ENCODE data around the gene ATP13A1. TPM values are rescaled to one million over a fixed set of nuclear protein-coding genes. Genes with fewer than 3 reads are reported as not detected.

The ATP13A1 gene
- polyA plus RNA-seq, 1 of the 3 experiments (the other 2 are of a cell fraction) = 67.9 TPM

- no peak for TF ChIP-seq EZH2phosphoT487 (IDR thresholded peaks at IDR 0.05; ENCODE audit: borderline replicate concordance, low read depth)
Observed at GRCh38 chr19:19655051-19655594, 8.4 kb downstream of the ATP13A1 start (continued).

DNA sequence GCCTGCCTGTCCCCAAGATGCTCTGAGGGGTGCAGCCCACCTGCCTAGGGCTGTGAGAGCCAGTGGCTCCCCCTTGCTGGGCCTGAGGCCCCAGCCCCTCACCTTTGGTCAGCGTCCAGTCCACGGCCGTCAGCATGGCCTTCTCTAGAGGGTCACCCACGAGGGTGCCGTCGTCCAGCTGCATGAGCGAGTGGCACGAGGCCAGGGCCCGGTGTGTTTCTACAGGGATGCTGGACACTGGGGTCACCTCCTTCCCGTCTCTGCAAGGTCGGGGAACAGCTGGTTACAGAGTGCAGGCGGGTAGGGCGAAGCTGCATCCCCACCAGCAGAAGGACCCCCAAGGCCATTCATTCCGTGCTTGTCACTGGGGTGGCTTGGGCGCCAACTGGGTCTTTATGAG is 9.0 kb downstream of the ATP13A1 start:
- Histone ChIP-seq H4K20me1 (ENCODE audit: insufficient read depth) (peaks cover under 1% of the 10 kb centered on the region; the same call in 1 of the 2 replicates), H3K4me3 (ENCODE audit: low read depth in 2 of 2, low read length in 1 of 2) (no peak overlapping the region), H3K4me1 (ENCODE audit: control insufficient read depth in 1 of 2, insufficient read depth in 2 of 2, low read depth in 1 of 2, low read length in 1 of 2) (peaks cover 0 to 2% of the 10 kb centered on the region in 2 experiments; a peak in 1 of 4 replicates), H3K36me3 (replicated peaks in 1 of 2; ENCODE audit: control insufficient read depth in 1 of 2, insufficient read depth in 2 of 2, low read length in 1 of 2) (peaks cover 20 to 94% of the 10 kb centered on the region in 2 experiments), H3K79me2 (ENCODE audit: insufficient read depth) (peaks cover 11% of the 10 kb centered on the region; the same call in 1 of the 2 replicates), H3K9me3 (no peaks in the 10 kb centered on the region), H3K4me2 (no peak overlapping the region), H3K9me2 (no peaks in the 10 kb centered on the region), H3K9ac (no peak overlapping the region), H3K27me3 (ENCODE audit: insufficient read depth) (no peaks in the 10 kb centered on the region), H3F3A (replicated peaks; ENCODE audit: insufficient read depth) (no peaks in the 10 kb centered on the region), H2AFZ (ENCODE audit: low read depth) (no peak overlapping the region), H3K27ac (ENCODE audit: low read depth in 2 of 2, low read length in 1 of 2) (no peak overlapping the region)
- TF ChIP-seq, protein P1, sequence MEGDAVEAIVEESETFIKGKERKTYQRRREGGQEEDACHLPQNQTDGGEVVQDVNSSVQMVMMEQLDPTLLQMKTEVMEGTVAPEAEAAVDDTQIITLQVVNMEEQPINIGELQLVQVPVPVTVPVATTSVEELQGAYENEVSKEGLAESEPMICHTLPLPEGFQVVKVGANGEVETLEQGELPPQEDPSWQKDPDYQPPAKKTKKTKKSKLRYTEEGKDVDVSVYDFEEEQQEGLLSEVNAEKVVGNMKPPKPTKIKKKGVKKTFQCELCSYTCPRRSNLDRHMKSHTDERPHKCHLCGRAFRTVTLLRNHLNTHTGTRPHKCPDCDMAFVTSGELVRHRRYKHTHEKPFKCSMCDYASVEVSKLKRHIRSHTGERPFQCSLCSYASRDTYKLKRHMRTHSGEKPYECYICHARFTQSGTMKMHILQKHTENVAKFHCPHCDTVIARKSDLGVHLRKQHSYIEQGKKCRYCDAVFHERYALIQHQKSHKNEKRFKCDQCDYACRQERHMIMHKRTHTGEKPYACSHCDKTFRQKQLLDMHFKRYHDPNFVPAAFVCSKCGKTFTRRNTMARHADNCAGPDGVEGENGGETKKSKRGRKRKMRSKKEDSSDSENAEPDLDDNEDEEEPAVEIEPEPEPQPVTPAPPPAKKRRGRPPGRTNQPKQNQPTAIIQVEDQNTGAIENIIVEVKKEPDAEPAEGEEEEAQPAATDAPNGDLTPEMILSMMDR (IDR thresholded peaks at IDR 0.05) = no peak
- TF ChIP-seq TAF1 (IDR thresholded peaks at IDR 0.05; ENCODE audit: borderline replicate concordance, low read depth, low read length) (no peak), MAX (IDR thresholded peaks at IDR 0.05; ENCODE audit: low read depth) (no peak), YY1 (IDR thresholded peaks at IDR 0.05; ENCODE audit: low read depth) (no peak)
- WGBS (ENCODE audit: low lambda C conversion rate) = no CpG with 5 or more reads among the region's 15 CpGs
- no peak for DNase-seq
- POLR2A ChIA-PET = no interaction called here
- CTCF ChIA-PET = interaction anchor here (1.3 to 2.8 kb wide), 3 partner anchors 8 to 122 kb away, joined by 4 to 25 read pairs (median 12); partner anchors contain the start of gene GMIP

GRCh38 chr19:19653597-19654147 is 9.8 kb downstream of the ATP13A1 start:
- WGBS (ENCODE audit: low lambda C conversion rate) = 98% methylated on average over 13 of the region's 23 CpGs
- H3K4me1 ChIP-seq (ENCODE audit: control insufficient read depth in 1 of 2, insufficient read depth in 2 of 2, low read depth in 1 of 2, low read length in 1 of 2) = peaks cover 0 to 2% of the 10 kb centered on the region in 2 experiments; a peak in 1 of 4 replicates
- no peaks in the 10 kb centered on the region for H3K9me3 ChIP-seq
- no peaks in the 10 kb centered on the region for H3K27me3 ChIP-seq (ENCODE audit: insufficient read depth)
- H2AFZ ChIP-seq (ENCODE audit: low read depth) = no peak overlapping the region
- no peaks in the 10 kb centered on the region for H3F3A ChIP-seq (replicated peaks; ENCODE audit: insufficient read depth)
- no peaks in the 10 kb centered on the region for H4K20me1 ChIP-seq (ENCODE audit: insufficient read depth)
- no peak overlapping the region for H3K4me3 ChIP-seq (ENCODE audit: low read depth in 2 of 2, low read length in 1 of 2)
- H3K9me2 ChIP-seq = no peaks in the 10 kb centered on the region
- H3K79me2 ChIP-seq (ENCODE audit: insufficient read depth) = peaks cover 7% of the 10 kb centered on the region; the same call in 1 of the 2 replicates
- H3K4me2 ChIP-seq = no peak overlapping the region
- peaks cover 16 to 94% of the 10 kb centered on the region in 2 experiments for H3K36me3 ChIP-seq (replicated peaks in 1 of 2; ENCODE audit: control insufficient read depth in 1 of 2, insufficient read depth in 2 of 2, low read length in 1 of 2)
- H3K9ac ChIP-seq = no peak overlapping the region
- ChIA-PET CTCF (interaction anchor here (1.1 to 5.5 kb wide), 4 partner anchors 9 to 122 kb away, joined by 4 to 49 read pairs (median 14); partner anchors contain the start of gene GMIP), POLR2A (interaction anchor here (0.7 kb wide), 1 partner anchor 121 kb away, joined by 3 read pairs; no protein-coding TSS in a partner anchor)
- no peak overlapping the region for H3K27ac ChIP-seq (ENCODE audit: low read depth in 2 of 2, low read length in 1 of 2)
- peak; percentile 32 for DNase-seq
- TF ChIP-seq GABPA (IDR thresholded peaks at IDR 0.05; ENCODE audit: low read depth) (no peak), FOXM1 (IDR thresholded peaks at IDR 0.05; ENCODE audit: low read depth) (no peak), YY1 (IDR thresholded peaks at IDR 0.05; ENCODE audit: low read depth) (no peak), RXRA (IDR thresholded peaks at IDR 0.05; ENCODE audit: borderline replicate concordance, low read depth) (no peak), CHD2 (IDR thresholded peaks at IDR 0.05; ENCODE audit: low read length, partially characterized antibody) (no peak), FOSL2 (IDR thresholded peaks at IDR 0.05; ENCODE audit: borderline replicate concordance, low read depth) (no peak), SMC3 (IDR thresholded peaks at IDR 0.05; ENCODE audit: low read depth, low read length) (no peak), REST (IDR thresholded peaks at IDR 0.05; ENCODE audit: low read depth, low read length) (no peak), FOXJ3 (CRISPR knock-in tag; IDR thresholded peaks at IDR 0.05) (no peak), NFIC (IDR thresholded peaks at IDR 0.05; ENCODE audit: borderline replicate concordance) (no peak), MAX (IDR thresholded peaks at IDR 0.05; ENCODE audit: low read depth) (no peak), ZBTB33 (IDR thresholded peaks at IDR 0.05; ENCODE audit: borderline replicate concordance, low read depth) (no peak)
